ENCODE data around the gene S1PR2.
"Not testable (repeated sequence)": the region's sequence is repeated elsewhere in the genome, so short reads cannot be mapped to it uniquely, and the experiment has no call there.

The S1PR2 gene

GRCh38 chr19:10192922-10193321, 38.2 kb downstream of the S1PR2 start:
- DNase-seq (ENCODE audit: low read depth in 4 of 4, low spot score in 1 of 4): no peak

GRCh38 chr19:10191347-10191746, 39.8 kb downstream of the S1PR2 start:
- no peak for DNase-seq (ENCODE audit: low read depth in 4 of 4, low spot score in 1 of 4)

GRCh38 chr19:10190026-10190425, 41.1 kb downstream of the S1PR2 start:
- no peak for DNase-seq (ENCODE audit: low read depth in 4 of 4, low spot score in 1 of 4)

GRCh38 chr19:10189616-10190015, 41.5 kb downstream of the S1PR2 start:
- DNase-seq (ENCODE audit: low read depth in 4 of 4, low spot score in 1 of 4): no peak

- no peak for DNase-seq (ENCODE audit: low read depth in 4 of 4, low spot score in 1 of 4)
Observed at GRCh38 chr19:10187315-10187714, 43.8 kb downstream of the S1PR2 start.

GRCh38 chr19:10184636-10185035, 46.5 kb downstream of the S1PR2 start:
- DNase-seq (ENCODE audit: low read depth in 4 of 4, low spot score in 1 of 4): no peak

GRCh38 chr19:10183926-10184325, 47.2 kb downstream of the S1PR2 start:
- no peak for DNase-seq (ENCODE audit: low read depth in 4 of 4, low spot score in 1 of 4)

- no peak for DNase-seq (ENCODE audit: low read depth in 4 of 4, low spot score in 1 of 4)
Observed at GRCh38 chr19:10182847-10183246, 48.3 kb downstream of the S1PR2 start.

GRCh38 chr19:10182076-10182475, 49.1 kb downstream of the S1PR2 start:
- DNase-seq (ENCODE audit: low read depth in 4 of 4, low spot score in 1 of 4): no peak

- no peak for DNase-seq (ENCODE audit: low read depth in 4 of 4, low spot score in 1 of 4)
Observed at GRCh38 chr19:10180459-10180858, 50.7 kb downstream of the S1PR2 start.

GRCh38 chr19:10180024-10180423, 51.1 kb downstream of the S1PR2 start:
- not testable (repeated sequence) for DNase-seq (ENCODE audit: low read depth in 4 of 4, low spot score in 1 of 4)

- DNase-seq (ENCODE audit: low read depth in 4 of 4, low spot score in 1 of 4): no peak
Observed at GRCh38 chr19:10173527-10173926, 57.6 kb downstream of the S1PR2 start.
